Natural killer cell treated with Interleukin-12 subunit alpha and Interleukin-12 subunit beta and Interleukin-15 and Interleukin-18, amount 100 ng/mL, for 72 hours (primary cell): ENCODE data around the gene XYLT2. TPM values are rescaled to one million over a fixed set of nuclear protein-coding genes. Genes with fewer than 3 reads are reported as not detected.

Experiments
- ATAC-seq, 2 donors: fragments of 150-1000 bp; cut with Tn5 transposase in 1 of 2; sonication (Bioruptor Pico), chemical (Tn5 transposase) in 1 of 2; 2 replicates each; pipeline ENCODE4 v1.10.0; 2021
- DNase-seq: peaks from one replicate; pipeline ENCODE4 v3.0.0; 2022; ENCODE audit warnings: low spot score
- H3K27ac Mint-ChIP-seq, 2 donors: 1 replicate in 1 of 2; 2 replicates in 1 of 2; pipeline ENCODE4 v1.8.0; 2022; ENCODE audit warnings: mixed read lengths in 2 of 2, mild to moderate bottlenecking in 1 of 2, moderate library complexity in 1 of 2
- H3K27me3 Mint-ChIP-seq, 2 donors: 1 replicate in 1 of 2; 2 replicates in 1 of 2; pipeline ENCODE4 v1.8.0; 2022; ENCODE audit warnings: mixed read lengths in 2 of 2
- H3K36me3 Mint-ChIP-seq: one replicate; pipeline ENCODE4 v1.8.0; 2022; ENCODE audit warnings: mixed read lengths
- H3K4me1 Mint-ChIP-seq, 2 donors: 1 replicate in 1 of 2; 2 replicates in 1 of 2; pipeline ENCODE4 v1.8.0; 2022; ENCODE audit warnings: low read depth in 2 of 2, mixed read lengths in 2 of 2, mild to moderate bottlenecking in 1 of 2
- H3K4me3 Mint-ChIP-seq: one replicate; pipeline ENCODE4 v1.8.0; 2022; ENCODE audit warnings: mixed read lengths
- H3K9me3 Mint-ChIP-seq: 2 replicates; pipeline ENCODE4 v1.8.0; 2022; ENCODE audit warnings: mixed read lengths
- total RNA-seq, 2 donors: library from RNA; stranded (reverse); gene quantifications; one replicate each; pipeline ENCODE4 v1.2.3, GENCODE V29; 2022

Gene XYLT2
- total RNA-seq, 2 donors from 2014 or later = 19.6 to 27.1 TPM

DNA sequence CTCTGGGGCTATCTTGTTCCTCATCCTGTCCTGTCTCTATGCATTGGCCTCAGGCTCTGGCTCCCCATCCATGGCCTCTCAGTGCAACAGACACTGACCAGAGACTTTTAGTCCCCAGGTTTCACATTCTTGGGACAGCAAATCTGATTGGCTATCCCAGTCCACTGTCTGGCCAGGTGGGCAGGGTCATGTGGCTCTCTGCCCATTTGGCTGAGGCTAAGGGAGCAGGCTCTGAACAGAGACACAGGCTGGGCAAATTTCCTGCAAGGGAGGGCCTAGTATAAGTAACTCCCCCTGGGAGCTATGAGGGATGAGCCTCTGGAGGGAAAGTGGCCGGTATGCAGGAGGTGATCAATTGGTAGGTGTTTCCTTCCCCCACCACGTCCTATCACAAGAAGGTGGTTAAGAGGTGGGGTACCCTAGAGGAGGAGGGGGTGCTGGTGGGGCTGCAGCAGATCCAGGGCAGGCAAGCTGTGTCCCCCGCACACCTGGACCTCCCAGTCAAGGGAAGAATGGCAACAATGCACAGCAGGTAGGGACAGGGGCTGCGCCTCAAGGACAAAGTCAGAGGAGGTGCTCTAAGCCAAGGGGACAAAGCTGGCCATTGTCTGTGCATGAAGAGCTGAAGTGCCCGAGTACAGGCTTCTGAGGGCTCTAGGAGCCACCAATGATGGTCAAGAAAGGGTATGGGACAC lies 13.2 kb downstream of the XYLT2 start:
- Mint-ChIP-seq H3K9me3 (no peaks in the 10 kb centered on the region), H3K4me1 (peaks cover 6 to 11% of the 10 kb centered on the region in 2 donors), H3K4me3 (no peak overlapping the region), H3K36me3 (no peaks in the 10 kb centered on the region), H3K27ac (peak overlapping the region in 1 of 2 donors; percentile 63), H3K27me3 (no peaks in the 10 kb centered on the region)
- ATAC-seq (no peak), DNase-seq (no peak)

DNA sequence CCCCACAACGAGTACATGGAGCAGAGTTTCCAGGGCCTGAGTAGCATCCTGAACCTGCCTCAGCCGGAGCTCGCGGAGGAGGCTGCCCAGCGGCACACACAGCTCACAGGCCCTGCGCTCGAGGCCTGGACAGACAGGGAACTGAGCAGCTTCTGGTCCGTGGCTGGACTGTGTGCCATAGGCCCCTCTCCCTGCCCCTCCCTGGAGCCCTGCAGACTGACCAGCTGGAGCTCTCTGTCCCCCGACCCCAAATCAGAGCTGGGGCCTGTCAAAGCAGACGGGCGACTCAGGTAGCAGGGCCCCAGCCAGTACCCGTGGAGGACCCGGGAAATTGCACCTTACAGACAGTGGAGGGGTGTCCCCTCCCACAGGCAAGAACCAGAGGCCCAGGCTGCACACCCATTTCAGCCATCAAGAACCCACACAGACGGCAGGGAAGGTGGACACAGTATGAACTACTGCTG lies 14.1 kb downstream of the XYLT2 start:
- Mint-ChIP-seq H3K27me3 (no peaks in the 10 kb centered on the region), H3K4me3 (no peak overlapping the region), H3K9me3 (no peaks in the 10 kb centered on the region), H3K36me3 (no peaks in the 10 kb centered on the region), H3K27ac (no peak overlapping the region), H3K4me1 (peaks cover 6 to 11% of the 10 kb centered on the region in 2 donors)
- no peak for DNase-seq
- ATAC-seq = no peak

DNA sequence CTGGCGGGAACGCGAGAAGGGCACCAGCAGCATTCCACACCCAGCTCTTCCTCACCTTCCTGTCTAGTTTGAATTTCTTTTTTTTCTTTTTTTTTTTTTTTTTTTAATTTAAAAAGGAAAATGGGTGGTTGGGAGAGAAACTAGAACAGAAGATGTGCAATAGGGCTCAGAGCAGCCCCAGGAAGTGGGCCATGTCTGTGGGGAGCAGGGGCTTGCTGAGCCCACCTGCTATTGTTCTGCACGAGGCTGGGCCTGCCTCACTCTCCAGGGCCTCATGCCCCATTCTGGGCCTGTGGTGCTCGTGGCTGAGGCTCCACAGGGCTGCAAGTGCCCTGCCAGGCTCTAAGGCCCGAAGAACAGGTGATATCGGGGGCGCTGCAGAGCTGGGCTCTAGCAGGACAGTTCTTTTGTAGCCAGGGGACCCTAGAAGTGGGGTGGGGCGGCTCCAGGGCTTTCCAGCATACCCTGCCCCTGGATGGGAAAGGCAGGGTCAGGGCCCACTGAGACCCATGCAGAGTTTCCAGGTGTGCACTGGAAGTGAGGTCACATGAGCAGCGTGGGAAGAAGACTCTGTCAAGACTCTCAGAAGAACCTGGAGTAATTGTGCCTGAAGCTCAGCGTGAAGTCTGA lies 14.7 kb downstream of the XYLT2 start:
- Mint-ChIP-seq H3K27me3 (no peaks in the 10 kb centered on the region), H3K9me3 (no peaks in the 10 kb centered on the region), H3K27ac (no peak overlapping the region), H3K4me3 (no peak overlapping the region), H3K36me3 (no peaks in the 10 kb centered on the region), H3K4me1 (peaks cover 6 to 15% of the 10 kb centered on the region in 2 donors)
- DNase-seq (no peak), ATAC-seq (no peak)

DNA sequence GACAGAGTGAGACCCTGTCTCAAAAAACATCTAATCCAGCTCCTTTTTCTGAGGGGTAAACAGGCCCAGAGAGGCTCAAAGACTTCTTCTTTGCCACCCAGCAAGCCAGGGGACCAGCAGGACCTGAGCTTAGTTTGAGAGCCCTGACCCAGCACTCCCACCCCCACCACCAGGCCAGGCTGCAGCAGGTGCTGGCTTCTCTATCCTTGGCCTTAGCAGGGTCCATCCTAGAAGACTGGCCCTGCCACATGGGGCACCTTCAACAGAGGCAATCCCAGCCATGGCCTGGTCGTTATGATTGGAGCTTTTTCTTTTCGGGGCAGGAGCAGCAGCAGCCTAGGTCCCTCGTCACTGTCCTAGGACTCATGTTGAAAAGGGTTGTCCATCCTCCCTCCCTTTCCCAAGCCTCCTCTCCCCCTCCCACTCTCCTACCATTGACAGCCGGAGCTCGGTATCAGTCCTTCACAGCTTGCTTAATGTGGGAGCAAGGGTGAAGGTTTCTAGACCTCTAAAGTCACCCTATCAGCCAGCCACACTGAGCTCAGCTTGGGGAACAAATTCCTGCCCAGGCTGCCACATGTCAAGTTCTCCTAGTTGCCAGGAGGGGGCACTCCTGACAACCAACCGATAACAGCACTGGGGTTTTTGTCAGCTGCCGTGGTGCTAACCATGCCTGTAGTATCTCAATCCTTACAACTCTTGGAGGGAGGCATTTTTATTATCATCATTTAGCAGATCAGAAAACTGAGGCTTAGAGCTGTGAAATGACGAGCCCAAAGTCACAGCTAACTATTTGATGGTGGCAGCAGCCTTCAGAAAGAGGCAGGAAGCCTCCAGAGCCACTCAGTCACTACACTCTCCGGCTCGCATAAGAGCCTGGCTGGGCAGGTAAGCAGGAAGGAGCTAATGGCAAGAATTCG lies 15.9 kb downstream of the XYLT2 start:
- Mint-ChIP-seq H3K4me3 (no peak overlapping the region), H3K27me3 (no peaks in the 10 kb centered on the region), H3K27ac (peak overlapping the region in 1 of 2 donors; percentile 46), H3K9me3 (no peaks in the 10 kb centered on the region), H3K4me1 (peaks cover 6 to 17% of the 10 kb centered on the region in 2 donors), H3K36me3 (no peaks in the 10 kb centered on the region)
- ATAC-seq (peak; percentile 80), DNase-seq (no peak)

DNA sequence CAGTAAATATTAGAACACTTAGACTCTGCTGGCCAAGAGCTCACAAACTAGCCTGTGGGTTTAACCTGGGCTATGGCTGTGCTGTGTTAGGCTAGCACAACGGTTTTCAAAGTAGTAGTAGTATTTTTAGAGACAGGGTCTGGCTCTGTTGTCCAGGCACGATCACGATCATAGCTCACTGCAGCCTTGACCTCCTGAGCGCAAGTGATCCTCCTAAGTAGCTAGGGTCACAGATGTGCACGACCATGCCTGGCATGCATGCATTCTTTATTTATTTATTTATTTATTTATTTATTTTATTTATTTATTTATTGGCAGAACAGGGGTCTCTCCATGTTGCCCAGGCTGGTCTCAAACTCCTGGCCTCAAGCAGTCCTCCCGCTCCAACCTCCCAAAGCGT lies 16.7 kb downstream of the XYLT2 start:
- H3K27ac Mint-ChIP-seq = no peak overlapping the region

DNA sequence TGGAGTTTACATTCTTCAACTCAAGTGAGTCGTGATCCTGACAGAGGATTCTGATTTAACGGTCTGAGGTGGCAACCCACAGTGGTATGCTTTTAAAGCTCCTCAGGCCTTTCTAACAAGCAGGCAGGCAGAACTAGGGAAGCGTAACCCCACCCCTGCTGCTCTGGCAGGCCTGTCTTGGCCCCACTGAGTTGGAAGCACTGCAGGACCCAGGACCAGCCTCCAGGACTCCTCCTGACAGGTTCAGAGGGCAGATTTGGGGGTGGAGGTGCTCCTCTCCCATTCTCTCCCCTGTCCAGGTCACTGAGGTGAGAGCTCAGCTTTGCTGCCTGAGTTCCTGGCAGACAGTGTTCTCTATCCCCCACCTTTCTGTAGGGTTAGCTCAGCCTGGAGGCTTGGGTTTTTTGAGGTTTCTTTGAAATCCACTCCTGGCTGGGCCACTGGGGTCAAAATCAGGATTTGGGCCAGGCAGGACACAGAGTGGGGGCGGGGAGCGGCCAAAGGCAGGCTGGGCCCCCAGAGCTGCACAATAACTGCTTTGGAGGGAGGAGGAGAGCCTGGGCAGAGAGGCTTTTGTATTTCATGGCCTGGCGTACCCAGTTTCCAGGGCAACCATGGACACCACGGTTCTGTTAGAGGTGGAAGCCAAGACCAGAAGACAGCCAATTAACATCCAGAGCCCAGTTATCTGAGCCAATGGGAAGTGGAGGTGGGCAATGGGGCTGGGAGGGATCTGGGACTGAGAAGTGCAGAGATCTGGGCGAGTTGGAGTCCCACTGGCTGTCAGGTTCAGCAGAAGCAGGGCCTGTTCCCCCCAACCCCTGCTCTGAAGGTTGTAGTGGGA lies 17.5 kb downstream of the XYLT2 start:
- Mint-ChIP-seq H3K4me1 (peaks cover 6 to 20% of the 10 kb centered on the region in 2 donors), H3K4me3 (no peak overlapping the region), H3K36me3 (peaks cover 4% of the 10 kb centered on the region), H3K9me3 (no peaks in the 10 kb centered on the region), H3K27me3 (no peaks in the 10 kb centered on the region), H3K27ac (no peak overlapping the region)
- no peak for DNase-seq
- ATAC-seq = no peak

More for the DNA sequence above, 16.7 kb downstream of the XYLT2 start:
- H3K4me1 Mint-ChIP-seq = peaks cover 6 to 18% of the 10 kb centered on the region in 2 donors
- no peaks in the 10 kb centered on the region for H3K27me3 Mint-ChIP-seq
- ATAC-seq (no peak), DNase-seq (no peak)
- H3K36me3 Mint-ChIP-seq = peaks cover 2% of the 10 kb centered on the region
- no peaks in the 10 kb centered on the region for H3K9me3 Mint-ChIP-seq
- no peak overlapping the region for H3K4me3 Mint-ChIP-seq

DNA sequence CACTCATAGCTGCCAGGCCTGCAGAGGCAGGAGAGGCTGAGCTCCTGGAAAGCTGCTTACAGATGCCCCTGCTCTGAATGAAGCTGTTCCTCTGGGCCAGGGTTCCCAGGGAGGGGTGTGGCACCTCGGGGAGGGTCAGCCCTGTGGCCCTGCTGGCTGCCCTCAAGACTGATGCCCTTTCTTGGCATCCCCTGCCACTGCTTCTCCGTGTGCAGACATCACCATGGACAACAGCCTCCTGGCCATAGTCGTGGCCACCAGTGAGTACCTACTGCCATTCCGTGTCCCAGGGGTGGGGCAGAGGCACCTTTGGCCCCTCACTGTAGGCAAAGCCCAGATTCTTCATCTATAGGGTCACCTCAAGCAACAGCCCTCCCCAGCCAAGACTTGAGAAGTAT lies 18.1 kb downstream of the XYLT2 start:
- no peaks in the 10 kb centered on the region for H3K9me3 Mint-ChIP-seq
- peaks cover 4% of the 10 kb centered on the region for H3K36me3 Mint-ChIP-seq
- DNase-seq (no peak), ATAC-seq (no peak)
- peaks cover 6 to 20% of the 10 kb centered on the region in 2 donors for H3K4me1 Mint-ChIP-seq
- H3K27ac Mint-ChIP-seq = no peak overlapping the region
- no peak overlapping the region for H3K4me3 Mint-ChIP-seq
- no peaks in the 10 kb centered on the region for H3K27me3 Mint-ChIP-seq

DNA sequence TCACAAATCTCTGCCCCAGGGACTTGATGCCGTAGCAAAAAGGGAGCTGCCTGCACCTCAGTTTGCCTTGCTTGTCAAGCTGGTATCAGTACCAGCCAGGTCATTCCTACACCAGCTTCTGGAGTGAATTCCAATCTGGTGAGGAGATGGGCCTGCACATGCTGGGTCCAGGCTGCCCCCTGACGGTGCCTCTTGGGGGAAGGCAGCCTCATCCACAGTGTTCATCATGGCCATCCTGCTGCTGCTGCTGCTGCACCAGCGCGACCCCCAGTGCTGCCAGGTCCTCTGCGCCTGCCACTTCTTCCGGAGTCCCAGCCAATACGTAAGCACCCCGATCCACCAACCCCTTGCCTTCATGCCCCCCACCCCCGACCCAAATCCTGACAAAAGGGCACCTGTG lies 18.8 kb downstream of the XYLT2 start:
- no peak overlapping the region for H3K4me3 Mint-ChIP-seq
- DNase-seq = no peak
- H3K9me3 Mint-ChIP-seq = no peaks in the 10 kb centered on the region
- H3K27me3 Mint-ChIP-seq = no peaks in the 10 kb centered on the region
- H3K36me3 Mint-ChIP-seq = peaks cover 4% of the 10 kb centered on the region
- ATAC-seq = no peak
- no peak overlapping the region for H3K27ac Mint-ChIP-seq
- H3K4me1 Mint-ChIP-seq = peaks cover 6 to 16% of the 10 kb centered on the region in 2 donors

DNA sequence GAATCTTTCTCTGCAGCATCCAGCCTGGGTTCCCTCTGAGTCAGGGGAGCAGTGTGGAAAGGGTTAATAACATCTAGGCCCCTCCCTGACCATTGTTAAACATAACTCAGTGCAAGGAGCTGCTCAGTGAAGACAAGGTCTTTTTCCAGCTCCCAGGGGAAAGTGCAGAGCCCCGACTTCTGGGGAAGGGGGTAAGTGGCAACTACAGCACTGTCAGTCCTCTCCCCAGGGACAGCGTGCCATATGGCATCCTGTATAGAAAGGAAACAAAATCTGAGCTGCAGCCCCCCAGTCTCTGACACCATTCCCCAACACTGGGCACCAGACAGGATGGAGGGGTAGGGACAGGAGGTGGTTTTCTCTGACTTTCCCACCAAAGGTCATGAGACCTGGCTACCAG lies 19.2 kb downstream of the XYLT2 start:
- Mint-ChIP-seq H3K4me1 (peaks cover 6 to 19% of the 10 kb centered on the region in 2 donors), H3K9me3 (no peaks in the 10 kb centered on the region), H3K27ac (no peak overlapping the region), H3K27me3 (no peaks in the 10 kb centered on the region), H3K4me3 (no peak overlapping the region), H3K36me3 (peaks cover 4% of the 10 kb centered on the region)
- DNase-seq = no peak
- ATAC-seq = no peak

DNA sequence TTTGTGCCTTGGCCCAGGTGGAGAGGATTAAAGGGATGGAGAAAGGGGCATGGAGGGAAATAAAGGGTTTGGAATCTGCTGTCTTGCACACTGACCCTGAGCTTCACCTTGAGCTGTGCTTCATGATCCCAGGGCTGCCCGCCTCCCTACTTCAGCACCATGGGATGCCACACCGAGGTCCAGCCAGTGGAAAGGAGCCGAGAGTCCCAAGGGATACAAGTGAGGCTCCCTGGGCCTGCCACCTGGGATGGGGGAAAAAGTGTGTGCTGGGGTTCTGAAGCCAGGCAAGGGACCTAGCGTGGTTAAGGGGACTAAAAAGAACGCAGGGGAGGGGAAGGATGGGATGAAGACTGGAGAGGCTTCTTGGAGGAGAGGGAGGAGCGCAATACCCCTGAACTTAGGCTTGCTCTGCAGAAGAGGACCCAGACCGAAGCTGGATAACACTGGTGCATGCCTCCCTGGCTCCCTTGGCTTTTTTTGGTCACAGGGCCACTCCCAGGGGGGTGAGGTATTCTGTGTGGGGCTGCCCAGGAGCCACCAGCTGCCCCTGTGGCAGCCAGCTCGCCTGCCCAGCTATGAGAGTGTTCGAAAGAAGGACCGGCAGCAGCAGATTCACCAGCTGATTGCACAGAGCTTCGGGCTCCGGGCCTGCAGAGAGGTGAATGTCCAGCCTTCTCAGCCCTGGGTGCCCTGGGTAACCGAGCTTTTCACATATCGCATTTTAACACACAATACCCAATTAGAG lies 19.9 kb downstream of the XYLT2 start:
- H3K4me3 Mint-ChIP-seq = no peak overlapping the region
- H3K27me3 Mint-ChIP-seq = no peaks in the 10 kb centered on the region
- no peaks in the 10 kb centered on the region for H3K9me3 Mint-ChIP-seq
- H3K4me1 Mint-ChIP-seq = peaks cover 6 to 22% of the 10 kb centered on the region in 2 donors
- no peak for ATAC-seq
- no peak for DNase-seq
- no peak overlapping the region for H3K27ac Mint-ChIP-seq
- peaks cover 4% of the 10 kb centered on the region for H3K36me3 Mint-ChIP-seq

DNA sequence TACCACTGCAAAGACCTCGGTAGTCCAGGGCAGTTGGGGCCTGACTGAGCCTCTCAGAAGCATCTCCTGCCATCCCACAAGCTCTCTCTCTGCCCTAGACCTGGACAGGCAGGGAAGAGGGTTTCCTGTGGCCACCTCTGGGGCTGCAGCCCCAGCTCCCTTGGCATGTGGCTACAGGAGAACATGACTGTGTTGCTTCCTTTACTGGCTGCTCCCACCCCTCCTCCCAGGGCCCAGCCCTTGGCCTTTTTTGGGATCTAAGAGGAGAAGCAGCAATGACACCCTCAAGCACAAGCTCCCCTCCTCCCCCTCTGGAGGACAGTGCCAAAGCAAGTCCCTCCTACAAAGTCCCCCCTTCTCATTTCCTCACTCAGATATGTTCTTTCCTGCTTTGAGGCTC lies 21.5 kb downstream of the XYLT2 start:
- Mint-ChIP-seq H3K9me3 (no peaks in the 10 kb centered on the region), H3K4me3 (no peak overlapping the region), H3K36me3 (peaks cover 17% of the 10 kb centered on the region), H3K27me3 (no peaks in the 10 kb centered on the region), H3K27ac (no peak overlapping the region), H3K4me1 (peaks cover 13 to 27% of the 10 kb centered on the region in 2 donors)
- DNase-seq (no peak), ATAC-seq (no peak)

DNA sequence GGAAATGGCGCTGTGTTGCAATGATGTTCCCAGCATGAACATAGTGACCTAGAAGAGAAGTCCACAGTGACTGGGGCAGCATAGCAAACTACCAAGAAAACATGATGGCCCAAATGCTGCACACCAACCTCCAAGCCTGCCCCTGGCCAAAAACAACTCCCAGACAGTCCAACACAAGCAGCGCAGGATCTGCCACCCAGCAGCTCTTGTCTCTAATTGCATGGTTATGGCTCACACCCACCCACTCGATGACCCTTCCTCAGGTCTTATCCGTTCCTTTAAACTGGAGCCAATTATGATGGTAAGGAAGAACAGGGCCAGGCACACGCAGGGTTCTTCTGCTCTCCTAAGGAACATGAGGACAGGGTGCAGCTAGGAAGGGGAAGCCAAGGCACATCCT lies 24.1 kb downstream of the XYLT2 start:
- Mint-ChIP-seq H3K36me3 (peaks cover 20% of the 10 kb centered on the region), H3K27ac (no peak overlapping the region), H3K9me3 (no peaks in the 10 kb centered on the region), H3K4me1 (peaks cover 23 to 34% of the 10 kb centered on the region in 2 donors), H3K27me3 (no peaks in the 10 kb centered on the region), H3K4me3 (no peak overlapping the region)
- DNase-seq = no peak
- no peak for ATAC-seq
